Stimulated activated CD8-positive, alpha-beta memory T cell treated with anti-CD3 and anti-CD28 coated beads, Interleukin-7, amount 100 ng/mL, for 24 hours (primary cell): Measurements from ENCODE around the gene B3GALT5.
A peak's percentile ranks its signal among the peaks of the same experiment; 100 is the strongest.

Source experiments
- DNase-seq: peaks from one replicate; pipeline ENCODE4 v3.0.0-alpha.2; 2020; ENCODE audit warnings: low read depth

The B3GALT5 gene

GRCh38 chr21:39696196-39696595 is 83.5 kb downstream of the B3GALT5 start:
- no peak for DNase-seq

- DNase-seq = no peak
Observed at GRCh38 chr21:39696618-39697017, 83.9 kb downstream of the B3GALT5 start.

GRCh38 chr21:39700318-39700717 is 87.6 kb downstream of the B3GALT5 start:
- DNase-seq = no peak

GRCh38 chr21:39703578-39703977 is 90.8 kb downstream of the B3GALT5 start:
- no peak for DNase-seq

GRCh38 chr21:39705849-39706248 is 93.1 kb downstream of the B3GALT5 start:
- no peak for DNase-seq

- DNase-seq = no peak
Observed at GRCh38 chr21:39707316-39707715, 94.6 kb downstream of the B3GALT5 start.

GRCh38 chr21:39710866-39711265 is 98.1 kb downstream of the B3GALT5 start:
- DNase-seq = no peak

- DNase-seq = no peak
Observed at GRCh38 chr21:39712273-39712672, 99.5 kb downstream of the B3GALT5 start.

- DNase-seq = no peak
Observed at GRCh38 chr21:39712976-39713375, 100.2 kb downstream of the B3GALT5 start.

GRCh38 chr21:39713905-39714304 is 101.2 kb downstream of the B3GALT5 start:
- no peak for DNase-seq

- DNase-seq = no peak
Observed at GRCh38 chr21:39714331-39714730, 101.6 kb downstream of the B3GALT5 start.

GRCh38 chr21:39715804-39716397 is 103.2 kb downstream of the B3GALT5 start:
- DNase-seq = peak; percentile 2

GRCh38 chr21:39720126-39720778 is 107.5 kb downstream of the B3GALT5 start:
- no peak for DNase-seq

GRCh38 chr21:39721885-39722284 is 109.1 kb downstream of the B3GALT5 start:
- no peak for DNase-seq
